ENCODE measurements around the gene LRPPRC.

LRPPRC gene

DNA sequence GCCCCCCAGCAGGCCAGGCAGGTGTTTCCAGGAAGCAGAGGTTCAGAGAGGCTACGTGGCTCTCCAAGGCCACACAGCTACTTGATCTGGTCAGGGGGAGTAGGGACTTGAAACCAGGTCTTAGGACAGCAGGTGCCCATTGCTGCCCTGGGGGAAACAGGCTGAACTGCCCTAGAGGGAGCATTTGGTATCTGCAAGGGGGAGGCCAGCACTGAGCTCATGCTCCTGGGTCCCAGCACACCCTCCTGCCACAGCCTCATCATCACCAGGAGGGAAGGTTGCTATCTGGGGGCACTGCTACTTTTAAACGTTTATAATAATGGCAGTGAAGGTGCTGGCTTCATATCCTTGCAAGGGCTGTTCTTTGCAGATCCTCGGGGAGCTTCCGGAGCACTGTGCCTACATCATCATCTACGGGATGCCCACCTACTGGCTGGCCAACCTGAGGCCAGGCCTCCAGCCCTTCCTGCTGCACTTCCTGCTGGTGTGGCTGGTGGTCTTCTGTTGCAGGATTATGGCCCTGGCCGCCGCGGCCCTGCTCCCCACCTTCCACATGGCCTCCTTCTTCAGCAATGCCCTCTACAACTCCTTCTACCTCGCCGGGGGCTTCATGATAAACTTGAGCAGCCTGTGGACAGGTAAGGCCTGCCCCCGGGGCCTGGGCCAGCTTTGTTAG is 120.9 kb downstream of the LRPPRC start:
- TF ChIP-seq, protein P1, sequence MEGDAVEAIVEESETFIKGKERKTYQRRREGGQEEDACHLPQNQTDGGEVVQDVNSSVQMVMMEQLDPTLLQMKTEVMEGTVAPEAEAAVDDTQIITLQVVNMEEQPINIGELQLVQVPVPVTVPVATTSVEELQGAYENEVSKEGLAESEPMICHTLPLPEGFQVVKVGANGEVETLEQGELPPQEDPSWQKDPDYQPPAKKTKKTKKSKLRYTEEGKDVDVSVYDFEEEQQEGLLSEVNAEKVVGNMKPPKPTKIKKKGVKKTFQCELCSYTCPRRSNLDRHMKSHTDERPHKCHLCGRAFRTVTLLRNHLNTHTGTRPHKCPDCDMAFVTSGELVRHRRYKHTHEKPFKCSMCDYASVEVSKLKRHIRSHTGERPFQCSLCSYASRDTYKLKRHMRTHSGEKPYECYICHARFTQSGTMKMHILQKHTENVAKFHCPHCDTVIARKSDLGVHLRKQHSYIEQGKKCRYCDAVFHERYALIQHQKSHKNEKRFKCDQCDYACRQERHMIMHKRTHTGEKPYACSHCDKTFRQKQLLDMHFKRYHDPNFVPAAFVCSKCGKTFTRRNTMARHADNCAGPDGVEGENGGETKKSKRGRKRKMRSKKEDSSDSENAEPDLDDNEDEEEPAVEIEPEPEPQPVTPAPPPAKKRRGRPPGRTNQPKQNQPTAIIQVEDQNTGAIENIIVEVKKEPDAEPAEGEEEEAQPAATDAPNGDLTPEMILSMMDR (IDR thresholded peaks at IDR 0.05; ENCODE audit: borderline replicate concordance, insufficient read depth, low read depth, low read length): no peak
- H3K4me3 ChIP-seq (ENCODE audit: low read depth, low read length): no peak overlapping the region

DNA sequence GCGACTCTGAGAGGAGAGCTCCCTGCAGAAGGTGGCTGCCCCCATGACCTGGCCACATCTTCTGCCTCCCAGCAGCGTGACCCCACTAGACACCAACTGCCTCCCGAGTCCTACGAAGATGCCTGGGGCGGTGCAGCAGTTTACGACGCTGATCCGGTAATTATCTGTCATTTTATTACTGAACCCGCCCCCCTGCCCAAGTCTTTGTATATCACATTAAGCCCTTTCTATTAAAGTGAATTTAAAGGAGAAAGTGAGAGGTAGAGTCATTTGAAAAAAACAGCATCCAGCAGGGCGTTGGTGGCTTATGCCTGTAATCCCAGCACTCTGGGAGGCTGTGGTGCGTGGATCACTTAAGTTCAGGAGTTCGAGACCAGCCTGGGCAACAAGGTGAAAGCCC is 123.6 kb downstream of the LRPPRC start:
- TF ChIP-seq, protein P1 (IDR thresholded peaks at IDR 0.05; ENCODE audit: borderline replicate concordance, insufficient read depth, low read depth, low read length): no peak
- H3K4me3 ChIP-seq (ENCODE audit: low read depth, low read length): no peak overlapping the region

DNA sequence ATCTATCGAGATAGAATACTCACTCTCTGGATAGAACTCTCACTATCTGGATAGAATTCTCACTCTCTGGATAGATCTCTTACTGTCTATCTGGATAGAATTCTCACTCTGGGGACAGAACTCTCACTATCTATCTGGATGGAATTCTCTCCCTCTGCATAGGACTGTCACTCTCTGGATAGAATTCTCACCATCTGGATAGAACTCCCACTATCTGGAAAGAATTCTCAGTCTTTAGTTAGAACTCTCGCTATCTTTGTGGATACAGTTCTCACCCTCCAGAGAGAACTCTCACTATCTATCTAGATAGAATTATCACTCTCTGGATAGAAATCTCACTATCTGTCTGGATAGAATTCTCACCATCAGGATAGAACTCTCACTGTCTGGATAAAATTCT is 140.5 kb downstream of the LRPPRC start:
- TF ChIP-seq, protein P1 (IDR thresholded peaks at IDR 0.05; ENCODE audit: borderline replicate concordance, insufficient read depth, low read depth, low read length): no peak

DNA sequence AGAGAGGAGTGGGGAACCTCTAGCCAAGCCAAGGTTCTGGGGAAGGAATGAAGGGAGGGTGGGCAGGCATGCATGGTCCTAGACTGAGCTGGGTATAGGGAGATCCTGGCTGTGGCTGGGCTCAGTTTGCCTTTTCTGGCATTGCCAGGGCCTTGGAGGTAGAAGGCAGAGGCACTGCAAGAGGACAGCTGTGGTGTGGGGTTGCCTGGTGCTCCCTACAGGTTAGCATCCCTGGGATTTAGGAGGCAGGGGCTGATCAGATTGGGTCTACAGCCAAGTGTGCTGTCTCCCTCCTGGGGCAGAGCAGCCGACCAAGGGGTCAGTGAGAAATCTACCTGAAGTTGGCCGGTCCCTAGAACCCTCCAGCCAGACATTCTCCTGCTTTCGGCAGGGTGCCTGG is 141.1 kb downstream of the LRPPRC start:
- TF ChIP-seq, protein P1 (IDR thresholded peaks at IDR 0.05; ENCODE audit: borderline replicate concordance, insufficient read depth, low read depth, low read length): no peak
- H3K4me3 ChIP-seq (ENCODE audit: low read depth, low read length): no peak overlapping the region

More for the DNA sequence above, 140.5 kb downstream of the LRPPRC start:
- H3K4me3 ChIP-seq (ENCODE audit: low read depth, low read length): no peak overlapping the region

DNA sequence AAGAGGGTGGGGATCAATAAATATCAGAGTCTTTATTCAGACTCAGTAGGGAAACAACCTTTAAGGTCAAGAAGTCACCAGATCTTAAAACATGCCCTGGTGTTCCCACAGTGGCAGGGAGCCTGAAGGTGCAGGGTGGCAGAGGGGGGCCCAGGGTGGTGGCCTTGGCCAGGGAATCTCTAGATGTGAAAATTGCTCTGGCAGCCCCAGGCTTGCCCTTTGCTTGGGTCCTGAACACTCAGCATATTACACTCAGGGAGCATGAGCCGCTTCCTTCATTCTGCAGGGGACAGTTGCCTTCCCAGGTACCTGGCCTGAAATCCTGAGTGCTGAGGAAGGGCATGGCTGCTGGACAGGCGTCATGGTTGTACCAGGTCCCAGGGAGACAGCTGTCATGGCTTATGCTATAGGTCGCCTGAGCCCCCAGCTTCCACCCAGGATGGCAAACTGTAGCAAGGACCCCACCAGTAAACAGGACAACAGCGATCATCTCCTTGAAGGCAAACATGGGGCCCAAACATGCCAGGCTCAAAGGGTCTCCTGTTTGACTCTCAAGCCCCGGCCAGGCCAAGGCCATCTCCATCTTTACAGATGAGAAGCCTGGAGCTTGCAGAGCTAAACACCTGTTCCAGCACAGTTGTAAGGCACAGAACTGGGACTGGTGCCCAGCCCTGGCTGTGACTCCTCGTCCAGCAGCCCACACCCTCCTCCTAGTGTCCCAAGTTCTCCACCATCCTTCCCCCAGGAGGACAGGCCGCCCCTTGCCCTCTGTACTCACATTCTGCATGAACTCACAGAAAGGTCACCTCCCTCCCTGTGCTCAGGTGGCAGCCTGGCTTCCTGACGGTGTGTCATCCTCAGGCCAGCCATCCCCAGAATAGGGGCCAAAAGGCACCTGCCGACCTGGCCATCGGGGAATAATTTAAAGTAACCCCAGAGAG is 142.4 kb downstream of the LRPPRC start:
- no peak overlapping the region for H3K4me3 ChIP-seq (ENCODE audit: low read depth, low read length)
- TF ChIP-seq, protein P1 (IDR thresholded peaks at IDR 0.05; ENCODE audit: borderline replicate concordance, insufficient read depth, low read depth, low read length): no peak

DNA sequence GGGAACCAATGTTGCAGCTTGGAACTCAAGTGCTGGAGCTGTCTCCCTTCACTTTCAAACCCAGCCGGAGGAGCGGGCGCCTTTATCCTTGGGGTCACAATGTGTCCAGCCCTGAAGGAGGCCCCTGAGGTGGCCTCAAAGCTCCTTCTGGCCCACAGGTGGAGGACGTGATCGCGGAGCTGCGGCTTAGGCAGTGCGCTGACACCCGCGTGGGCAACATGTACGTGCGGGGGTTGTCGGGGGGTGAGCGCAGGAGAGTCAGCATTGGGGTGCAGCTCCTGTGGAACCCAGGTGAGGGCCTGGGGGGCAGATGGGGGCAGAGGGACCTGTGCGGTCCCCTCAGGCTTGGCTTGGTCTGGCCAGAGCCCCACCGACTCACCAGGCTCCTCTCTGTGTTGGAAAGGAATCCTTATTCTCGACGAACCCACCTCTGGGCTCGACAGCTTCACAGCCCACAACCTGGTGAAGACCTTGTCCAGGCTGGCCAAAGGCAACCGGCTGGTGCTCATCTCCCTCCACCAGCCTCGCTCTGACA is 143.5 kb downstream of the LRPPRC start:
- TF ChIP-seq, protein P1 (IDR thresholded peaks at IDR 0.05; ENCODE audit: borderline replicate concordance, insufficient read depth, low read depth, low read length): no peak
- no peak overlapping the region for H3K4me3 ChIP-seq (ENCODE audit: low read depth, low read length)
